Choroid plexus epithelial cell (primary cell): Measurements from ENCODE around the gene SNAP47.

Source experiments
- DNase-seq: peaks from one replicate; pipeline ENCODE4 v3.0.0-alpha.2; 2010; ENCODE audit warnings: low read depth
- H3K4me3 ChIP-seq: 2 replicates; pipeline ENCODE4 v1.5.1; 2011; ENCODE audit warnings: low read depth, mild to moderate bottlenecking, control low read depth, low read length, moderate library complexity
- TF ChIP-seq, protein P1 (sequence below): conservative IDR thresholded peaks from 2 replicates; pipeline ENCODE4 v1.5.1; 2011; ENCODE audit warnings: low read depth, mild to moderate bottlenecking, control low read depth, inconsistent platforms, low read length, moderate library complexity

SNAP47 gene

DNA sequence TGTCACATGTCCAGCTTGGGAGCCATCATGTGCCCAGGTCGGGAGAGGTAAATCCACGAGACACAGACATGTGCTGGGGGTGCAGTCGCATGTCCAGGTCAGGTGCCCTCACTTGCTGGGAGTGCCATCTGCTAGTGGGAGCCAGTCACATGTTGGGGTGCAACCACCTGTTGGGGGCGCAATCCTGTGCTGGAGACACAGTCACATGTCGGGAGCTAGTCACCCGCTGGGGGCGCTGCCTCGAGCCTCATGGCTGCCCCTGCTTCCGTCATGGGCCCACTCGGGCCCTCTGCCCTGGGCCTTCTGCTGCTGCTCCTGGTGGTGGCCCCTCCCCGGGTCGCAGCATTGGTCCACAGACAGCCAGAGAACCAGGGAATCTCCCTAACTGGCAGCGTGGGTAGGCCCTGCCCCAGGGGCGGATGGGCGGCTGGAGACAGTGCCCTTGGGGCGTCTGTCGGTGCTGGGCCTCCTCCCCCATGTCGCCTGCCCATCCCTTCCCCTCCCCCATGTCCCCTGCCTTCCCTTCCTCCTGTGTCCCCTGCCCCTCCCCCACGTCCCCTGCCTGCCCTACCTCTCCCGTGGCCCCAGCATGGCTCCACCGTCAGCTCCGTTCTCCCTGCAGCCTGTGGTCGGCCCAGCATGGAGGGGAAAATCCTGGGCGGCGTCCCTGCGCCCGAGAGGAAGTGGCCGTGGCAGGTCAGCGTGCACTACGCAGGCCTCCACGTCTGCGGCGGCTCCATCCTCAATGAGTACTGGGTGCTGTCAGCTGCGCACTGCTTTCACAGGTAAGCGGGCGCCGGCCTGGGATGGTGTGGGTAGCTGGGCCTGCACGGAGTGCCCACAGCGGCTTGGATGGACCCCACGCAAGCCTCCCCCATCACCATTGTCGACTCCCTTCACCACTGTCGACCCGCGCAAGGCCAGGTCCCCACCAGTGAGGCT lies 80.5 kb downstream of the SNAP47 start, which contains the start of gene PRSS38:
Gene PRSS38, plus strand, starts transcription at position 208 of the 942 bp plus-strand sequence. Its CDS starts 42 bp downstream, at position 250.
- no peak within 1 kb of the TSS for H3K4me3 ChIP-seq
- DNase-seq: no peak
- TF ChIP-seq, protein P1, sequence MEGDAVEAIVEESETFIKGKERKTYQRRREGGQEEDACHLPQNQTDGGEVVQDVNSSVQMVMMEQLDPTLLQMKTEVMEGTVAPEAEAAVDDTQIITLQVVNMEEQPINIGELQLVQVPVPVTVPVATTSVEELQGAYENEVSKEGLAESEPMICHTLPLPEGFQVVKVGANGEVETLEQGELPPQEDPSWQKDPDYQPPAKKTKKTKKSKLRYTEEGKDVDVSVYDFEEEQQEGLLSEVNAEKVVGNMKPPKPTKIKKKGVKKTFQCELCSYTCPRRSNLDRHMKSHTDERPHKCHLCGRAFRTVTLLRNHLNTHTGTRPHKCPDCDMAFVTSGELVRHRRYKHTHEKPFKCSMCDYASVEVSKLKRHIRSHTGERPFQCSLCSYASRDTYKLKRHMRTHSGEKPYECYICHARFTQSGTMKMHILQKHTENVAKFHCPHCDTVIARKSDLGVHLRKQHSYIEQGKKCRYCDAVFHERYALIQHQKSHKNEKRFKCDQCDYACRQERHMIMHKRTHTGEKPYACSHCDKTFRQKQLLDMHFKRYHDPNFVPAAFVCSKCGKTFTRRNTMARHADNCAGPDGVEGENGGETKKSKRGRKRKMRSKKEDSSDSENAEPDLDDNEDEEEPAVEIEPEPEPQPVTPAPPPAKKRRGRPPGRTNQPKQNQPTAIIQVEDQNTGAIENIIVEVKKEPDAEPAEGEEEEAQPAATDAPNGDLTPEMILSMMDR: no peak

DNA sequence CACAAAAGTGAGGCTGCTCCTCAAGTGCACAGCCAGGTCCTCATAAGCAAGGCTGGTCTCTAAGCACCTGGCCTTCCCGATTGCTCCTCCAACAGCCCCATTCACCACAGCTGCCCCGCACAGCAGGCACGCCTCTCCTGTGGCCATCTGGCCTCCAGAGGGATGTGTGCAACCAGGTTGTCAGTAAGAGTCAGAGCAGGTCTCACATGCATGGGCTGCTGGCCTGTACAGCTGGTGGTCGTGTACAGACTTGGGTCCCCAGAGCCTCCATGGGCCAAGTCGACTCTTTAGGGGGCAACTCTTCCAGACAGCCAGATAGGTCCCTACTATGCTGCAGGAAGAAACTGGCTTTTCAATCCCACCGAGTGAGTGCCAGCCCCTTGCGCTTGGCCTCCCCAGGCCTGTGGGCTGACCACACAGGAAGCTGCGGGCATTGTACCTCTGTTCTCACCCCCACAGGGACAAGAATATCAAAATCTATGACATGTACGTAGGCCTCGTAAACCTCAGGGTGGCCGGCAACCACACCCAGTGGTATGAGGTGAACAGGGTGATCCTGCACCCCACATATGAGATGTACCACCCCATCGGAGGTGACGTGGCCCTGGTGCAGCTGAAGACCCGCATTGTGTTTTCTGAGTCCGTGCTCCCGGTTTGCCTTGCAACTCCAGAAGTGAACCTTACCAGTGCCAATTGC lies 81.7 kb downstream of the SNAP47 start:
- H3K4me3 ChIP-seq: no peak overlapping the region
- DNase-seq: no peak
- TF ChIP-seq, protein P1: no peak

DNA sequence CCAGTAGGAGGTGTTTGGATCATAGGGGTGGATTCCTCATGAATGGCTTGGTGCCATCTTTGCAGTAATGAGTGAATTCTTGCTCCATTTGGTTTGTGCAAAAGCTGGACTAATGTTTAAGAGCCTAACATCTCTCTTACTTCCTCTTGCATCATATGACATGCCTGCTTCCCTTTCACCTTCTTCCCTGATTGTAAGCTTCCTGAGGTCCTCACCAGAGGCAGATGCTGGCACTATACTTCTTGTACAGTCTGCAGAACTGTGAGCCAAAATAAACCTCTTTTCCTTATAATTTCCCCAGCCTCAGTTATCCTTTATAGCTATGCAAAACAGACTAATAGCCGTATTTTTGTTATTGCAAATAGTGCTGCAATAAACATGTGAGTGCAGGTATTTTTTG lies 88.3 kb downstream of the SNAP47 start:
- H3K4me3 ChIP-seq: no peak overlapping the region
- DNase-seq: no peak
- TF ChIP-seq, protein P1: no peak

DNA sequence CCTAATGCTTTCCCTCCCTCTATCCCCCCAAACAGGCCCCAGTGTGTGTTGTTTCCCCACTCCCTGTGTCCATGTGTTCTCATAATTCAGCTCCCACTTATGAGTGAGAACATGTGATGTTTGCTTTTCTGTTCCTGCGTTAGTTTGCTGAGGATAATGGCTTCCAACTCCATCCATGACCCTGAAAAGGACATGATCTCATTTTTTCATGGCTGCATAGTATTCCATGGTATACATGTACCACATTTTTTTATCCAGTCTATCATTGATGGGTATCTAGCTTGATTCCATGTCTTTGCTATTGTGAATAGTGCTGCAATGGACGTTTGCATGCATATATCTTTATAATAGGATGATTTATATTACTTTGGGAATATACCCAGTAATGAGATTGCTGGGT lies 89.0 kb downstream of the SNAP47 start:
- no peak for DNase-seq
- TF ChIP-seq, protein P1: no peak
- no peak overlapping the region for H3K4me3 ChIP-seq

DNA sequence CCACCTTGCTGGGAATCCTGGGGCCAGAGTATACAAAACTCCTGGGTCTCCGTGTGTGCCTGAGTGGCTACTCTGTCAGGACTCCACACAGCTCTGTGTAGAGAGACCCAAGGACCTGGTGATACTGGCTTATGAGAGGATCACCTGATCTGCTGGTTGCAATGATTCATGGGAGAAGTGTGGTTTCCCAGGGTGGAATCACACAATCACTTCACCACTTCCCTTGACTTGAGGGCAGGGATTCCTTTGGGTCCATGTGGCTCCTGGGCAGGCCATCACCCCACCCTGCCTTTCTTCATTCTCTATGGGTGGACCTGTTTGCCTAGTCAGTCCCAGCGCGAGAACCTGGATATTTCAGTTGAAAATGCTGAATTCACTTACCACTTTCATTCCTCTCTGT lies 93.6 kb downstream of the SNAP47 start:
- DNase-seq: no peak
- TF ChIP-seq, protein P1: no peak
- H3K4me3 ChIP-seq: no peak overlapping the region
